PFSK-1 (cell line): ENCODE measurements around the gene KNG1.

Experiments
- FOXP2 ChIP-seq: optimal IDR thresholded peaks from 2 replicates; pipeline ENCODE3; 2011; ENCODE audit warnings: borderline replicate concordance, control low read depth, inconsistent platforms; ENCODE audit not compliant: insufficient read depth; ENCODE audit errors: extremely low read length, extremely low read depth
- POLR2AphosphoS5 ChIP-seq: IDR thresholded peaks from 2 replicates; pipeline ENCODE4 v1.6.1; 2012; ENCODE audit warnings: low read depth, mild to moderate bottlenecking, control low read depth, low read length, moderate library complexity
- SIN3A ChIP-seq: IDR thresholded peaks from 2 replicates; pipeline ENCODE4 v1.6.1; 2012; ENCODE audit warnings: mild to moderate bottlenecking, low read length, moderate library complexity, borderline replicate concordance; ENCODE audit not compliant: insufficient read depth
- TAF1 ChIP-seq: IDR thresholded peaks from 2 replicates; pipeline ENCODE4 v1.6.1; 2012; ENCODE audit warnings: low read length, control low read depth, borderline replicate concordance; ENCODE audit not compliant: insufficient read depth
- TF ChIP-seq, protein P1 (sequence below), 2 experiments: IDR thresholded peaks; 2 replicates each; pipeline versions ENCODE4 v1.6.1 to v1.8.0; 2011 to 2012; ENCODE audit warnings: low read depth in 2 of 2, low read length in 2 of 2, control low read depth in 1 of 2, inconsistent platforms in 1 of 2, mild to moderate bottlenecking in 1 of 2, moderate library complexity in 1 of 2; ENCODE audit not compliant: insufficient read depth in 1 of 2

KNG1 gene

GRCh38 chr3:186751480-186751879 lies 34.3 kb downstream of the KNG1 start:
- TF ChIP-seq POLR2AphosphoS5 (no peak), TAF1 (no peak), FOXP2 (no peak), SIN3A (no peak)
- TF ChIP-seq, protein P1, sequence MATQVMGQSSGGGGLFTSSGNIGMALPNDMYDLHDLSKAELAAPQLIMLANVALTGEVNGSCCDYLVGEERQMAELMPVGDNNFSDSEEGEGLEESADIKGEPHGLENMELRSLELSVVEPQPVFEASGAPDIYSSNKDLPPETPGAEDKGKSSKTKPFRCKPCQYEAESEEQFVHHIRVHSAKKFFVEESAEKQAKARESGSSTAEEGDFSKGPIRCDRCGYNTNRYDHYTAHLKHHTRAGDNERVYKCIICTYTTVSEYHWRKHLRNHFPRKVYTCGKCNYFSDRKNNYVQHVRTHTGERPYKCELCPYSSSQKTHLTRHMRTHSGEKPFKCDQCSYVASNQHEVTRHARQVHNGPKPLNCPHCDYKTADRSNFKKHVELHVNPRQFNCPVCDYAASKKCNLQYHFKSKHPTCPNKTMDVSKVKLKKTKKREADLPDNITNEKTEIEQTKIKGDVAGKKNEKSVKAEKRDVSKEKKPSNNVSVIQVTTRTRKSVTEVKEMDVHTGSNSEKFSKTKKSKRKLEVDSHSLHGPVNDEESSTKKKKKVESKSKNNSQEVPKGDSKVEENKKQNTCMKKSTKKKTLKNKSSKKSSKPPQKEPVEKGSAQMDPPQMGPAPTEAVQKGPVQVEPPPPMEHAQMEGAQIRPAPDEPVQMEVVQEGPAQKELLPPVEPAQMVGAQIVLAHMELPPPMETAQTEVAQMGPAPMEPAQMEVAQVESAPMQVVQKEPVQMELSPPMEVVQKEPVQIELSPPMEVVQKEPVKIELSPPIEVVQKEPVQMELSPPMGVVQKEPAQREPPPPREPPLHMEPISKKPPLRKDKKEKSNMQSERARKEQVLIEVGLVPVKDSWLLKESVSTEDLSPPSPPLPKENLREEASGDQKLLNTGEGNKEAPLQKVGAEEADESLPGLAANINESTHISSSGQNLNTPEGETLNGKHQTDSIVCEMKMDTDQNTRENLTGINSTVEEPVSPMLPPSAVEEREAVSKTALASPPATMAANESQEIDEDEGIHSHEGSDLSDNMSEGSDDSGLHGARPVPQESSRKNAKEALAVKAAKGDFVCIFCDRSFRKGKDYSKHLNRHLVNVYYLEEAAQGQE (IDR thresholded peaks at IDR 0.05; ENCODE audit: insufficient read depth in 1 of 2, low read depth in 2 of 2, low read length in 2 of 2), result no peak

GRCh38 chr3:186754006-186754405 lies 36.8 kb downstream of the KNG1 start:
- TF ChIP-seq FOXP2, result no peak
- TF ChIP-seq POLR2AphosphoS5, result no peak
- TF ChIP-seq, protein P1 (IDR thresholded peaks at IDR 0.05; ENCODE audit: insufficient read depth in 1 of 2, low read depth in 2 of 2, low read length in 2 of 2), result no peak
- TF ChIP-seq TAF1, result no peak
- no peak for TF ChIP-seq SIN3A

DNA sequence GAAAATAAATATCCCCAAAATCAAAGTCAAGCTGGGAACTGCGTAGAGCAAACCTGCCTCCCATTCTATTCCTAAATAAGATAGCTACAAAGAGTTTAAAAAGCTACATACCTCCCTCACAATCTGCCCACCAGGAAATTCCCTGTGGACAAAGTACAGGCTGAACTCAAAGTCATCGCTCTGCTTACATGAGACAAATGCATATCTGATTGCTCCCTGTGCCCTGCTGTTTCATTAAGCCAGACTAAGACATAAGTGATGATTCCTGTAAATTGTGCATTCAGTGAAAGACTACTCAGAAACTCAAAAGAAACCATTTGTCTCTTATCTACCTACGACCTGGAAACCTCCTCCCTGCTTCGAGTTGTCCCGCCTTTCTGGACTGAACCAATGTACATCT lies 37.7 kb downstream of the KNG1 start:
- no peak for TF ChIP-seq POLR2AphosphoS5
- no peak for TF ChIP-seq SIN3A
- TF ChIP-seq, protein P1 (IDR thresholded peaks at IDR 0.05; ENCODE audit: insufficient read depth in 1 of 2, low read depth in 2 of 2, low read length in 2 of 2), result no peak
- TF ChIP-seq TAF1, result no peak
- no peak for TF ChIP-seq FOXP2

- no peak for TF ChIP-seq TAF1
- TF ChIP-seq, protein P1 (IDR thresholded peaks at IDR 0.05; ENCODE audit: insufficient read depth in 1 of 2, low read depth in 2 of 2, low read length in 2 of 2), result no peak
- TF ChIP-seq POLR2AphosphoS5, result no peak
- TF ChIP-seq FOXP2, result no peak
- TF ChIP-seq SIN3A, result no peak
Measured at GRCh38 chr3:186757214-186757613, 40.1 kb downstream of the KNG1 start.

DNA sequence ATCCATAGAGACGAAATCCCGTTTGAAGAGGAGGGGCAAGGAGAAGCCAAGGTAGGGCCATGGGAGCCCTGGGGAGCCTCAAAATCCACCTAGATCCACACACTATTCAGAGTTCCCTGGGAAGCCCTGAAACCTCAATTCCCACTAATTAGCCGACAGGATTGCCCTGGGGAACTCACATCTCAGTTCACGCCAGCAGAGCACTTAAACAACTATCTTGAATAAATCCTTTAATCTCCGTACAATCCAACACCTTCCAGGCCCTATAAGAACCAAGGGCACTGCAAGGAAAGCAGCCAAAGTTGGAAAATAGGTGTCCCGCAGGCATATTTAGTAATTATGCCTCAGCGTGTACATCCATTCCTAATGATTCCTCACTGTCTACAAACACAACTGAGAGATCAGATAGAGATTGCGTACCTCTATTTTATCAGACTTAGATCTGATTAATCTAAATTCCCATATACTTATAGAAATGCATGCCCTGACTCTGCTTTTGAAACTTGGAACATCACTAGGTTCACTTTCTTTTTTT lies 40.6 kb downstream of the KNG1 start:
- TF ChIP-seq POLR2AphosphoS5 (no peak), SIN3A (no peak), TAF1 (no peak), FOXP2 (no peak)
- TF ChIP-seq, protein P1 (IDR thresholded peaks at IDR 0.05; ENCODE audit: insufficient read depth in 1 of 2, low read depth in 2 of 2, low read length in 2 of 2), result no peak
